K562 treated with DMSO at 1 percent for 12 hours (cell line): ENCODE data around the gene CHFR. TPM values are rescaled to one million over a fixed set of nuclear protein-coding genes. Genes with fewer than 3 reads are reported as not detected.

Source experiments
- total RNA-seq: library from RNA; unstranded; fragments of 300-600 nt; gene quantifications from 2 replicates; pipeline ENCODE4 v1.2.3, GENCODE V29; 2022; ENCODE audit not compliant: insufficient read depth

The CHFR gene, protein sequence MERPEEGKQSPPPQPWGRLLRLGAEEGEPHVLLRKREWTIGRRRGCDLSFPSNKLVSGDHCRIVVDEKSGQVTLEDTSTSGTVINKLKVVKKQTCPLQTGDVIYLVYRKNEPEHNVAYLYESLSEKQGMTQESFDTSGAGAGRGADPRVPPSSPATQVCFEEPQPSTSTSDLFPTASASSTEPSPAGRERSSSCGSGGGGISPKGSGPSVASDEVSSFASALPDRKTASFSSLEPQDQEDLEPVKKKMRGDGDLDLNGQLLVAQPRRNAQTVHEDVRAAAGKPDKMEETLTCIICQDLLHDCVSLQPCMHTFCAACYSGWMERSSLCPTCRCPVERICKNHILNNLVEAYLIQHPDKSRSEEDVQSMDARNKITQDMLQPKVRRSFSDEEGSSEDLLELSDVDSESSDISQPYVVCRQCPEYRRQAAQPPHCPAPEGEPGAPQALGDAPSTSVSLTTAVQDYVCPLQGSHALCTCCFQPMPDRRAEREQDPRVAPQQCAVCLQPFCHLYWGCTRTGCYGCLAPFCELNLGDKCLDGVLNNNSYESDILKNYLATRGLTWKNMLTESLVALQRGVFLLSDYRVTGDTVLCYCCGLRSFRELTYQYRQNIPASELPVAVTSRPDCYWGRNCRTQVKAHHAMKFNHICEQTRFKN
- 21.5 and 34.6 TPM in 2 replicates for total RNA-seq

DNA sequence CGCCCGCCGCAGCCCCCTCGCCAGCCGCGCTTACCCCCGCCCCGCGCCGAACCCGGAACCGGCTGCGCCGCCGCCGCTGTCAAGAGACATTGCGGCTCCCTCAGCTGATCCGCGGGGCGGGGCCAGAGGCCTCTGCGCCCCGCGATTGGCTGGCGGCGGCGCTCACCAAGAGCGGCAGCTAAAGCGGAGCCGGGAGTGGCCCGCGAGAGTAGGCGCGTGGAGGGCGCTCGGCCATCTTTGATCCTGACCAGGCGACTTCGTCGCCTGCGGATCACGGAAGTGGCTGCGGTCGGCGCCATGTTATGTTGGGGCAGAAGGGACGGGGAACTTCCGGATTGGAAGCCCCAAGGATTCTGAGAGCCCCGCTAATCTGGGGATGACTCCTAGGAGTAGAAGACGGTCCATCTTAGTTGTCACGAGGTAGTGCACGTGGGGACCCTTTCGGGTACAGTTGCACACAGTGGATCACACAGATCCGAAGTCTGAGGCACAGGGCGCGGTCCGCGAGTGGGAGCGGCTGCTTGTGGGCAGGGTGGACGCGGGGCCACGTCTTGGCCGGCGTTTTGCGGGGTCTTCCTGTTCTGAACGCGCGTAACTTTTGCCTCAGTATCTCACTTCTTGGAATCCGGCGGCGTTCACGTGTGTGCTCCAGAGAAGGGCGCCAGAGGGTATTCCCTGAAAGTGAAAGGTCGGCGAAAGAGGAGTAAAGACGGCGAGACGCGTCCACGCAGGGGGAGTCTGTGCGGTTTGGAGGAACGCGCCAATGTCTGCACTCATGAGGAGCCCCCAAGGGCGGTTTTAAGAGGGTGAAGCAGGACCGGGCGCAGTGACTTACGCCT lies at the start of gene CHFR:
TSS of gene CHFR (minus strand) at position 93 of the 839 bp plus-strand sequence. CDS start 277 bp downstream, outside the sequence.

GRCh38 chr12:132828706-132829534 lies 58.5 kb downstream of the CHFR start, which contains the start of gene GOLGA3:
Gene GOLGA3, minus strand, starts transcription at chr12:132828869. Its CDS starts 6,741 bp downstream, at chr12:132822128.

Other genes with a start within 250 kb of the CHFR start
- 35.7 and 91.2 TPM in 2 replicates for gene POLE, start 200.3 kb downstream of the CHFR start, total RNA-seq
- gene PXMP2, start 200.0 kb downstream of the CHFR start, total RNA-seq = 59.7 and 65.7 TPM in 2 replicates
- gene PGAM5, start 176.8 kb downstream of the CHFR start, total RNA-seq = 24.5 and 32.1 TPM in 2 replicates
- 23.1 and 50.8 TPM in 2 replicates for gene ANKLE2, start 125.8 kb downstream of the CHFR start, total RNA-seq
- 8.9 and 24.8 TPM in 2 replicates for gene GOLGA3, start 58.7 kb downstream of the CHFR start, total RNA-seq
- gene ZNF605, start 68.7 kb upstream of the CHFR start, total RNA-seq = 0.33 and 0.89 TPM in 2 replicates
- 5.1 and 8.6 TPM in 2 replicates for gene ZNF26, start 98.8 kb upstream of the CHFR start, total RNA-seq
- 4.6 and 14.5 TPM in 2 replicates for gene ZNF84, start 149.9 kb upstream of the CHFR start, total RNA-seq
- gene ZNF140, start 193.3 kb upstream of the CHFR start, total RNA-seq = 2.3 and 7.4 TPM in 2 replicates
- gene ZNF891, start 242.7 kb upstream of the CHFR start, total RNA-seq = 0.79 TPM in 1 of 2 replicates, not detected in the other
- gene ZNF10, start 243.0 kb upstream of the CHFR start, total RNA-seq = 0.85 and 7.1 TPM in 2 replicates